Fibroblast of mammary gland (primary cell): Measurements from ENCODE around the gene TMEM123.

ENCODE experiments used
- DNase-seq: peaks from one replicate; pipeline ENCODE4 v3.0.0-alpha.2; 2010; ENCODE audit warnings: low read depth
- H3K4me3 ChIP-seq: 2 replicates; pipeline ENCODE4 v1.5.1; 2011; ENCODE audit warnings: low read depth, mild to moderate bottlenecking, low read length, moderate library complexity; ENCODE audit not compliant: control insufficient read depth
- CTCF ChIP-seq: conservative IDR thresholded peaks from 2 replicates; pipeline ENCODE4 v1.5.1; 2011; ENCODE audit warnings: low read depth, low read length, inconsistent platforms; ENCODE audit not compliant: control insufficient read depth, insufficient read depth

TMEM123 gene

DNA sequence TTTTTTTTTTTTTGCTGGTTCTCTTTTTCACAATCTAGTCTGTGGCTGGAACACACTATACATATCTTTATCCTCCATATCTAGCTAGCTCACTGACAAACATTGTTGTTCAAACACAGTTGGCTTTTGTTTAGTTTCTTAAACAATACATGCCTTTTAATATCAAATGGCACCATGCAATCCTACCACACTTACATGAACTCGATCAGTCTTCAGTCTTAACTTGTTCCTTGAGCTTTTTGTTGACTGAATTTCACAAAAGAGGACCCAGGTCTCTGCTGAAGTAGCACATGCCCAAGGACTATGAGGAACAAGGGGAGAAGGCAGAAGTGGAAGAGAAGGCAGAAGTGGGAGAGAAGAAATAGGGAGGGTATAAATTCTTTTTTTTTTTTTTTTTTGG lies 25.5 kb downstream of the TMEM123 start:
- DNase-seq, result no peak
- no peak for TF ChIP-seq CTCF
- no peak overlapping the region for H3K4me3 ChIP-seq

DNA sequence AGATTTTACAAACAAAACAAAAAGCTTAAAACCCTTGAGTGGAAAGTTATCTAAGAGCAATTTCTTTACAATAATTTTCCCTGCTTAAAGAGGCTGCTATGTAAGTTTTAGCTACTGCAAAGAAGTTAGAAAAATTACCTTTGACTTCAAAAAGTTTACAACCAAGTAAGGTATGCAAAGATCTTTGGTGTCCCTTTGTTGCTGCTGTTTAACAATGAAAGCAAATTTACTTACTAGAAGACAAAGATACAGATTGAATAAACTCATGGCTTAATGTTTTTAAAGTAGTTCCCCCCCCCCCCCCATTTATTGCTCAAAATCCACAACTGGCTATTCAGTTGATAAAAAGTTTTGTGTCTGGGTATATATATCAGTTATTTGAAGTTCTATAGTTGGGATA lies 26.0 kb downstream of the TMEM123 start:
- no peak for TF ChIP-seq CTCF
- H3K4me3 ChIP-seq, result no peak overlapping the region

GRCh38 chr11:102426000-102426399 lies 26.6 kb downstream of the TMEM123 start:
- no peak for TF ChIP-seq CTCF
- H3K4me3 ChIP-seq, result no peak overlapping the region
- no peak for DNase-seq

More for the DNA sequence above, 26.0 kb downstream of the TMEM123 start:
- no peak for DNase-seq

- no peak for TF ChIP-seq CTCF
- DNase-seq, result no peak
- no peak overlapping the region for H3K4me3 ChIP-seq
These were observed 28.6 kb downstream of the TMEM123 start for GRCh38 chr11:102423936-102424335.

DNA sequence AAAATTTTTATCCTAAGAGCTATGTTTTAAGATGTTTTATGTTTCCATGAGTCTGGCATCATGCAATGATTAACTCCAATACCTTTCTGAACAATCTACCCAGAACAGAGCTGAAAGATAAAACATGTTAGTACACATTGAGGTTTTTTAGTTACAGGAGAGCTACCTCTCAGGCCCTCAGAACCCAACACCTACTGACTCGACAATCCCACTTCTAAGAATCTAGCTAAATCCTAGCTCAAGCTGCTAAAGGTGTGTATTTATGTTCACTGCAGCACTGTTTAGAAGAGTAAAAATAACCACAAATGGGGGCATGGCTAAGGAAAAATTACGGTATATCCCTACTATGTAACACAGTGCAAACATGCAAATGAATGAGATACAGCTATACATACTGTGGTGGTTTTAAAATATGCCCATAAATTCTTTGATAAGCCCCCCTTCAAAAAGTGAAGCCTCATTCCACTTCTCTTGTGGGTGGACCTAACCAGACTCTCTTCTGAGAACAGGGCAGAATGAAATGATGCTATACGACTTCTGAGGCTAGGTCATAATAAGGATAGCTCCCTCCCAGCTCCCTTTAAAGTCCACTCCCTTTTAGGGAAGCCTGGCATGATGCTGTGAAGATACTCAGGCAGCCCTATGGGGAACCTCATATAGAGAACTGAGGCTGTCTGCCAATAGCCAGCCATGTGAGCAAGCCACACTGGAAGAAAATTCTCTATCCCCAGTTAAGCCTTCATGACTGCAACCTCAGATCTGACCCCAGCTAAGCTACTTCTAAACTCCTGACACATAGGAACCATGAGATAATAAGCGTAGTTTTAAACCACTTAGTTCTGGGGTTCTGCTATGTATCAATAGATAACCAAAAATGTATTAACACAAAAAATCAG lies 29.5 kb downstream of the TMEM123 start:
- no peak for TF ChIP-seq CTCF
- H3K4me3 ChIP-seq, result no peak overlapping the region
- no peak for DNase-seq

DNA sequence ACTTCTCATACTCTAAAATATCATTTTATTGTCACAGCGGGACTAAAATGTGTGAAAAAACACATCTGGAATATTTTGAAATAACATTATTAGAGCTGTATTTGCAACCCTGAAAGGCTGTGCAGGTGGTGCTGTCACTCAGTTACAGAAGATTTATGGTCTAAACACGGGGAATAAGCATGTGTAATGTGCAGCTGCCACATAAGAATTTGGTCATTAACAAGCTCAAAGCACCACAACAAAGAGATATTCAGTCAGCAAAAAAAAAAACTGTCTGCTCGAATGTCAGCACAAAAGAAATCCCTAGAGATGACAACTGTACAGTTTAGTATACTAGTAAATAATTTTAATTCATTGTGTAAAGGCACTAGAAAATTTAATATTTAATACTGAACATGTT lies 31.3 kb downstream of the TMEM123 start:
- no peak for TF ChIP-seq CTCF
- no peak for DNase-seq

GRCh38 chr11:102420547-102420946 lies 32.0 kb downstream of the TMEM123 start:
- TF ChIP-seq CTCF, result no peak
- DNase-seq, result no peak
- no peak overlapping the region for H3K4me3 ChIP-seq

More for the DNA sequence above, 31.3 kb downstream of the TMEM123 start:
- no peak overlapping the region for H3K4me3 ChIP-seq
